ENCODE data around the gene NOX1. TPM values are rescaled to one million over a fixed set of nuclear protein-coding genes. Genes with fewer than 3 reads are reported as not detected.

The NOX1 gene
- total RNA-seq, 6 donors from 2014 or later, result not detected

- ATAC-seq (ENCODE audit: low FRiP score in 2 of 2) (no peak), DNase-seq (no peak)
- Histone ChIP-seq H3K36me3 (no peaks in the 10 kb centered on the region), H3K27me3 (no peaks in the 10 kb centered on the region), H3K9me3 (no peaks in the 10 kb centered on the region), H3K27ac (no peak overlapping the region), H3K4me3 (no peak overlapping the region), H3K4me1 (no peaks in the 10 kb centered on the region)
- 82 to 91% methylated on average over 1 to 2 of the region's 2 CpGs for WGBS, 2 donors
- TF ChIP-seq POLR2A (IDR thresholded peaks at IDR 0.05) (no peak), CTCF (IDR thresholded peaks at IDR 0.05) (no peak), POLR2AphosphoS5 (IDR thresholded peaks at IDR 0.05) (no peak), EP300 (IDR thresholded peaks at IDR 0.05) (no peak)
These were observed 30.3 kb upstream of the NOX1 start for GRCh38 chrX:100904433-100904832.

GRCh38 chrX:100895365-100896075 is 21.4 kb upstream of the NOX1 start:
- no peaks in the 10 kb centered on the region for H3K36me3 ChIP-seq
- H3K27ac ChIP-seq, result no peak overlapping the region
- DNase-seq, result peak in 1 of 2 donors; percentile 23
- no peak for TF ChIP-seq EP300 (IDR thresholded peaks at IDR 0.05)
- TF ChIP-seq POLR2A (IDR thresholded peaks at IDR 0.05), result no peak
- no peak for TF ChIP-seq POLR2AphosphoS5 (IDR thresholded peaks at IDR 0.05)
- peak in 2 of 6 experiments; percentile 13 to 14 for TF ChIP-seq CTCF (IDR thresholded peaks at IDR 0.05)
- no peaks in the 10 kb centered on the region for H3K27me3 ChIP-seq
- H3K9me3 ChIP-seq, result no peaks in the 10 kb centered on the region
- H3K4me1 ChIP-seq, result no peaks in the 10 kb centered on the region
- H3K4me3 ChIP-seq, result no peak overlapping the region
- ATAC-seq (ENCODE audit: low FRiP score in 2 of 2), result no peak
- WGBS, 2 donors, result 37 to 40% methylated on average over 4 to 5 of the region's 5 CpGs

GRCh38 chrX:100883654-100884053 is 9.5 kb upstream of the NOX1 start:
- Histone ChIP-seq H3K4me3 (no peak overlapping the region), H3K4me1 (peaks cover 0 to 3% (median 0%) of the 10 kb centered on the region in 4 donors), H3K27ac (no peak overlapping the region), H3K27me3 (no peaks in the 10 kb centered on the region), H3K36me3 (no peaks in the 10 kb centered on the region), H3K9me3 (no peaks in the 10 kb centered on the region)
- DNase-seq (no peak), ATAC-seq (ENCODE audit: low FRiP score in 2 of 2) (no peak)
- TF ChIP-seq CTCF (IDR thresholded peaks at IDR 0.05) (no peak), POLR2AphosphoS5 (IDR thresholded peaks at IDR 0.05) (no peak), EP300 (IDR thresholded peaks at IDR 0.05) (no peak), POLR2A (IDR thresholded peaks at IDR 0.05) (no peak)
- 34 to 42% methylated on average over 4 of the region's 4 CpGs for WGBS, 2 donors

- no peaks in the 10 kb centered on the region for H3K9me3 ChIP-seq
- no peak overlapping the region for H3K27ac ChIP-seq
- H3K27me3 ChIP-seq, result no peaks in the 10 kb centered on the region
- H3K4me3 ChIP-seq, result no peak overlapping the region
- H3K36me3 ChIP-seq, result no peaks in the 10 kb centered on the region
- peaks cover 0 to 3% (median 0%) of the 10 kb centered on the region in 4 donors for H3K4me1 ChIP-seq
- WGBS, 2 donors, result 71 to 77% methylated on average over 2 of the region's 2 CpGs
- ATAC-seq (ENCODE audit: low FRiP score in 2 of 2) (no peak), DNase-seq (no peak)
- TF ChIP-seq POLR2A (IDR thresholded peaks at IDR 0.05) (no peak), CTCF (IDR thresholded peaks at IDR 0.05) (no peak), POLR2AphosphoS5 (IDR thresholded peaks at IDR 0.05) (no peak), EP300 (IDR thresholded peaks at IDR 0.05) (no peak)
These were observed 6.2 kb upstream of the NOX1 start for GRCh38 chrX:100880368-100880767.
